SK-N-MC (cell line): ENCODE results near the gene MRPS6.

Experiments used
- EZH2 ChIP-seq: fragments of 200-600 bp; sonication (generic); IDR thresholded peaks from one replicate; pipeline ENCODE4 v1.6.1; 2017; ENCODE audit warnings: antibody characterized with exemption
- POLR2AphosphoS5 ChIP-seq: IDR thresholded peaks from 2 replicates; pipeline ENCODE4 v1.6.1; 2012; ENCODE audit warnings: mild to moderate bottlenecking, low read depth, low read length, borderline replicate concordance

DNA sequence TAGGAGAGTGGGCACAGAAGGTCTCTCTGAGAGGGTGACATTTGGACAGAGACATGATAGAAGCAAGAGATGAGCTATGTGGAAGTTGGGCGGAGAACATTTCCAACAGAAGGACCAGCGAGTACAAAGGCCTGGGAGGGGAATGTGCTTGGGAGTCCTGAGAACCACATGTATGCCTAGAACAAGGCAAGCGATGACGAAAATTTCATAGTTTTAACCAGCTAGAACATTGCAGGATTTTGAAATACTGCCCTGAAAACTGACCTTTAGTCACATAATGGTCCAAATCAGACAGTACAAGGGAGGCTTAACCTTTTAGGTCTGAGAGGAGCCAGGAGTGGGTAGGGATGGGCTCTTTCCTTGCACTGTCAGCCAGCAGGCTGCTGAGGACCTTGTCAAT, 68.0 kb downstream of the MRPS6 start:
- TF ChIP-seq EZH2 (no peak), POLR2AphosphoS5 (no peak)
